GM23338 (cell line): ENCODE results near the gene GPR18. TPM values are rescaled to one million over a fixed set of nuclear protein-coding genes. Genes with fewer than 3 reads are reported as not detected.

ENCODE experiments used
- ATAC-seq: fragments of 200-7000 bp; cut with Tn5 transposase; 3 replicates; pipeline ENCODE4 v1.9.1; 2020
- DNase-seq: peaks from one replicate; pipeline ENCODE4 v3.0.0-alpha.2; 2015; ENCODE audit warnings: low spot score
- H2AFZ ChIP-seq: fragments of 200-600 bp; sonication (generic); 2 replicates; pipeline ENCODE4 v1.8.0; 2016; ENCODE audit warnings: antibody characterized with exemption, mild to moderate bottlenecking, moderate library complexity
- H3F3A ChIP-seq: fragments of 200-600 bp; sonication (generic); replicated peaks from 2 replicates; pipeline ENCODE4 v1.8.0; 2017; ENCODE audit warnings: antibody characterized with exemption, mixed run types, low read depth
- H3K27ac ChIP-seq: fragments of 200-600 bp; sonication (generic); 2 replicates; pipeline ENCODE4 v1.6.1; 2016; ENCODE audit warnings: low read depth
- H3K27me3 ChIP-seq: fragments of 200-600 bp; sonication (generic); 2 replicates; pipeline ENCODE4 v1.8.0; 2016; ENCODE audit warnings: mild to moderate bottlenecking, mixed run types, moderate library complexity; ENCODE audit not compliant: insufficient read depth
- H3K36me3 ChIP-seq: fragments of 200-600 bp; sonication (generic); 2 replicates; pipeline ENCODE4 v1.8.0; 2016; ENCODE audit warnings: mild to moderate bottlenecking; ENCODE audit not compliant: insufficient read depth
- H3K4me1 ChIP-seq: fragments of 200-600 bp; sonication (generic); 2 replicates; pipeline ENCODE4 v1.8.0; 2016; ENCODE audit warnings: mild to moderate bottlenecking, moderate library complexity; ENCODE audit not compliant: insufficient read depth
- H3K4me2 ChIP-seq: fragments of 200-600 bp; sonication (generic); 2 replicates; pipeline ENCODE4 v1.7.1; 2017; ENCODE audit warnings: mixed run types
- H3K4me3 ChIP-seq: fragments of 200-600 bp; sonication (generic); 2 replicates; pipeline ENCODE4 v1.6.1; 2016; ENCODE audit warnings: mixed run types
- H3K79me2 ChIP-seq: fragments of 200-600 bp; sonication (generic); replicated peaks from 2 replicates; pipeline ENCODE4 v1.8.0; 2017; ENCODE audit warnings: mild to moderate bottlenecking; ENCODE audit not compliant: insufficient read depth
- H3K9me2 ChIP-seq: fragments of 200-600 bp; sonication (generic); 2 replicates; pipeline ENCODE4 v1.8.0; 2017; ENCODE audit not compliant: insufficient read depth
- H4K20me1 ChIP-seq: fragments of 200-600 bp; sonication (generic); replicated peaks from 2 replicates; pipeline ENCODE4 v1.8.0; 2017; ENCODE audit warnings: mild to moderate bottlenecking; ENCODE audit not compliant: insufficient read depth
- H3K27ac Mint-ChIP-seq: 2 replicates; pipeline ENCODE4 v1.8.0; 2020; ENCODE audit warnings: inconsistent platforms, mild to moderate bottlenecking, moderate library complexity, mixed read lengths
- H3K27me3 Mint-ChIP-seq: 3 replicates; pipeline ENCODE4 v1.8.0; 2022; ENCODE audit warnings: low read depth, mild to moderate bottlenecking, moderate library complexity, mixed read lengths, inconsistent platforms; ENCODE audit not compliant: insufficient read depth, poor library complexity
- H3K36me3 Mint-ChIP-seq: 3 replicates; pipeline ENCODE4 v1.8.0; 2021; ENCODE audit warnings: low read depth, mild to moderate bottlenecking, inconsistent platforms, moderate library complexity, mixed read lengths
- H3K4me1 Mint-ChIP-seq: 3 replicates; pipeline ENCODE4 v1.8.0; 2020; ENCODE audit warnings: mild to moderate bottlenecking, inconsistent platforms, mixed read lengths
- H3K4me3 Mint-ChIP-seq: 3 replicates; pipeline ENCODE4 v1.8.0; 2021; ENCODE audit warnings: moderate library complexity, mild to moderate bottlenecking, inconsistent platforms, mixed read lengths
- H3K9me3 Mint-ChIP-seq: 3 replicates; pipeline ENCODE4 v1.8.0; 2020; ENCODE audit warnings: moderate library complexity, mild to moderate bottlenecking, inconsistent platforms, mixed read lengths
- CREB1 ChIP-seq: fragments of 250-450 bp; sonication (Bioruptor Pico); IDR thresholded peaks from 2 replicates; pipeline ENCODE4 v1.5.0; 2020; ENCODE audit warnings: low read depth, mild to moderate bottlenecking, moderate library complexity
- EZH2 ChIP-seq: fragments of 200-600 bp; sonication (generic); IDR thresholded peaks from one replicate; pipeline ENCODE4 v1.8.0; 2017; ENCODE audit warnings: antibody characterized with exemption, mild to moderate bottlenecking, low read depth; ENCODE audit not compliant: unreplicated experiment
- JUNB ChIP-seq: IDR thresholded peaks from one replicate; pipeline ENCODE4 v1.6.1; 2016; ENCODE audit warnings: antibody characterized with exemption; ENCODE audit not compliant: unreplicated experiment
- POLR2AphosphoS5 ChIP-seq: IDR thresholded peaks from 2 replicates; pipeline ENCODE4 v1.6.1; 2016; ENCODE audit warnings: antibody characterized with exemption, low read depth
- STAT1 ChIP-seq: IDR thresholded peaks from one replicate; pipeline ENCODE4 v1.6.1; 2016; ENCODE audit warnings: antibody characterized with exemption; ENCODE audit not compliant: unreplicated experiment
- ZNF114 ChIP-seq: fragments of 250-450 bp; sonication (Bioruptor Pico); IDR thresholded peaks from 2 replicates; pipeline ENCODE4 v1.5.0; 2020; ENCODE audit warnings: mild to moderate bottlenecking, moderate library complexity
- polyA plus RNA-seq: library from polyadenylated mRNA; unstranded; fragments of >200 nt; fragmentation: Nextera tagmentation; extraction: Ambion mirVana; gene quantifications from 2 replicates; pipeline ENCODE4 v1.2.1, GENCODE V29; 2016
- total RNA-seq: library from RNA; depleted of rRNA; stranded (reverse); fragments of >200 nt; shearing (Covaris generic); gene quantifications from 2 replicates; pipeline ENCODE4 v1.2.3, GENCODE V29; 2014
- TF ChIP-seq, protein P1 (sequence below), 2 experiments: fragments of 200-600 bp in 1 of 2; sonication (generic) in 1 of 2; conservative IDR thresholded peaks; 2 replicates each; pipeline versions ENCODE4 v1.5.1 to v1.6.1; 2016 to 2017; ENCODE audit warnings: antibody characterized with exemption in 2 of 2, low read depth in 2 of 2, mild to moderate bottlenecking in 2 of 2, moderate library complexity in 1 of 2
- TF ChIP-seq, protein P2 (sequence below): IDR thresholded peaks from 2 replicates; pipeline ENCODE4 v1.6.1; 2016; ENCODE audit warnings: antibody characterized with exemption
- TF ChIP-seq, protein P3 (sequence below): fragments of 250-450 bp; sonication (Bioruptor Pico); IDR thresholded peaks from 2 replicates; pipeline ENCODE4 v1.5.0; 2020; ENCODE audit warnings: mild to moderate bottlenecking, moderate library complexity

GPR18 gene
- total and polyA plus RNA-seq, 2 experiments from 2014 or later: 2.6 TPM; not detected in 1

DNA sequence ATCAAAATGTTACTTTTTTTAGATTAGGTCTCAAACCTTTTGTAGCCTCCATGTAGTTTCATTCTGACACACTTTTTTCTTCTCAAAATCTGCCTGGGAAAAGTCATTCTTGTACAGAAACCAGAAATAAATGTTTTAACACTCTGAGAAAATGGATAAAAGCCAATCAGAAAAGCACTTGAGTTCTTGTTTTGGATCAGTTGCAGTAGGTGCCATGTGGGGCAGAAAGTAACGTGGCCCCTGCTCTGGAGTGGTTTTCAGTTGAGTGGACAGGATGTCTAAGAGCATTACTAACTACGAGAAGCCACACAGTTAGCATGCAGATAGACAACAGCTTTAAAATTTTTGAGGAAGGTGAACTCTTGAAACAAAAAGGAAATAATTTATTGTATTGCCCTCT is 29.9 kb upstream of the GPR18 start:
- DNase-seq (no peak), ATAC-seq (no peak)
- no peak overlapping the region for H3K4me3 Mint-ChIP-seq
- no peaks in the 10 kb centered on the region; the same call in 2 of the 3 replicates for H3K4me1 Mint-ChIP-seq
- Histone ChIP-seq H3K27ac (no peak overlapping the region), H3K79me2 (no peaks in the 10 kb centered on the region), H3K9me2 (no peaks in the 10 kb centered on the region), H3K36me3 (no peaks in the 10 kb centered on the region), H4K20me1 (peaks cover 6% of the 10 kb centered on the region), H3K4me1 (no peaks in the 10 kb centered on the region), H3K27me3 (no peaks in the 10 kb centered on the region), H3F3A (no peaks in the 10 kb centered on the region), H2AFZ (no peak overlapping the region), H3K4me3 (no peak overlapping the region), H3K4me2 (no peak overlapping the region)
- no peak for TF ChIP-seq POLR2AphosphoS5
- TF ChIP-seq, protein P1, sequence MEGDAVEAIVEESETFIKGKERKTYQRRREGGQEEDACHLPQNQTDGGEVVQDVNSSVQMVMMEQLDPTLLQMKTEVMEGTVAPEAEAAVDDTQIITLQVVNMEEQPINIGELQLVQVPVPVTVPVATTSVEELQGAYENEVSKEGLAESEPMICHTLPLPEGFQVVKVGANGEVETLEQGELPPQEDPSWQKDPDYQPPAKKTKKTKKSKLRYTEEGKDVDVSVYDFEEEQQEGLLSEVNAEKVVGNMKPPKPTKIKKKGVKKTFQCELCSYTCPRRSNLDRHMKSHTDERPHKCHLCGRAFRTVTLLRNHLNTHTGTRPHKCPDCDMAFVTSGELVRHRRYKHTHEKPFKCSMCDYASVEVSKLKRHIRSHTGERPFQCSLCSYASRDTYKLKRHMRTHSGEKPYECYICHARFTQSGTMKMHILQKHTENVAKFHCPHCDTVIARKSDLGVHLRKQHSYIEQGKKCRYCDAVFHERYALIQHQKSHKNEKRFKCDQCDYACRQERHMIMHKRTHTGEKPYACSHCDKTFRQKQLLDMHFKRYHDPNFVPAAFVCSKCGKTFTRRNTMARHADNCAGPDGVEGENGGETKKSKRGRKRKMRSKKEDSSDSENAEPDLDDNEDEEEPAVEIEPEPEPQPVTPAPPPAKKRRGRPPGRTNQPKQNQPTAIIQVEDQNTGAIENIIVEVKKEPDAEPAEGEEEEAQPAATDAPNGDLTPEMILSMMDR (conservative IDR thresholded peaks at IDR 0.05; ENCODE audit: low read depth in 2 of 2): no peak
- TF ChIP-seq, protein P2, sequence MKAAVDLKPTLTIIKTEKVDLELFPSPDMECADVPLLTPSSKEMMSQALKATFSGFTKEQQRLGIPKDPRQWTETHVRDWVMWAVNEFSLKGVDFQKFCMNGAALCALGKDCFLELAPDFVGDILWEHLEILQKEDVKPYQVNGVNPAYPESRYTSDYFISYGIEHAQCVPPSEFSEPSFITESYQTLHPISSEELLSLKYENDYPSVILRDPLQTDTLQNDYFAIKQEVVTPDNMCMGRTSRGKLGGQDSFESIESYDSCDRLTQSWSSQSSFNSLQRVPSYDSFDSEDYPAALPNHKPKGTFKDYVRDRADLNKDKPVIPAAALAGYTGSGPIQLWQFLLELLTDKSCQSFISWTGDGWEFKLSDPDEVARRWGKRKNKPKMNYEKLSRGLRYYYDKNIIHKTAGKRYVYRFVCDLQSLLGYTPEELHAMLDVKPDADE: no peak
- TF ChIP-seq EZH2: no peak
- TF ChIP-seq JUNB: no peak
- no peak for TF ChIP-seq ZNF114 (CRISPR knock-in tag)
- TF ChIP-seq, protein P3, sequence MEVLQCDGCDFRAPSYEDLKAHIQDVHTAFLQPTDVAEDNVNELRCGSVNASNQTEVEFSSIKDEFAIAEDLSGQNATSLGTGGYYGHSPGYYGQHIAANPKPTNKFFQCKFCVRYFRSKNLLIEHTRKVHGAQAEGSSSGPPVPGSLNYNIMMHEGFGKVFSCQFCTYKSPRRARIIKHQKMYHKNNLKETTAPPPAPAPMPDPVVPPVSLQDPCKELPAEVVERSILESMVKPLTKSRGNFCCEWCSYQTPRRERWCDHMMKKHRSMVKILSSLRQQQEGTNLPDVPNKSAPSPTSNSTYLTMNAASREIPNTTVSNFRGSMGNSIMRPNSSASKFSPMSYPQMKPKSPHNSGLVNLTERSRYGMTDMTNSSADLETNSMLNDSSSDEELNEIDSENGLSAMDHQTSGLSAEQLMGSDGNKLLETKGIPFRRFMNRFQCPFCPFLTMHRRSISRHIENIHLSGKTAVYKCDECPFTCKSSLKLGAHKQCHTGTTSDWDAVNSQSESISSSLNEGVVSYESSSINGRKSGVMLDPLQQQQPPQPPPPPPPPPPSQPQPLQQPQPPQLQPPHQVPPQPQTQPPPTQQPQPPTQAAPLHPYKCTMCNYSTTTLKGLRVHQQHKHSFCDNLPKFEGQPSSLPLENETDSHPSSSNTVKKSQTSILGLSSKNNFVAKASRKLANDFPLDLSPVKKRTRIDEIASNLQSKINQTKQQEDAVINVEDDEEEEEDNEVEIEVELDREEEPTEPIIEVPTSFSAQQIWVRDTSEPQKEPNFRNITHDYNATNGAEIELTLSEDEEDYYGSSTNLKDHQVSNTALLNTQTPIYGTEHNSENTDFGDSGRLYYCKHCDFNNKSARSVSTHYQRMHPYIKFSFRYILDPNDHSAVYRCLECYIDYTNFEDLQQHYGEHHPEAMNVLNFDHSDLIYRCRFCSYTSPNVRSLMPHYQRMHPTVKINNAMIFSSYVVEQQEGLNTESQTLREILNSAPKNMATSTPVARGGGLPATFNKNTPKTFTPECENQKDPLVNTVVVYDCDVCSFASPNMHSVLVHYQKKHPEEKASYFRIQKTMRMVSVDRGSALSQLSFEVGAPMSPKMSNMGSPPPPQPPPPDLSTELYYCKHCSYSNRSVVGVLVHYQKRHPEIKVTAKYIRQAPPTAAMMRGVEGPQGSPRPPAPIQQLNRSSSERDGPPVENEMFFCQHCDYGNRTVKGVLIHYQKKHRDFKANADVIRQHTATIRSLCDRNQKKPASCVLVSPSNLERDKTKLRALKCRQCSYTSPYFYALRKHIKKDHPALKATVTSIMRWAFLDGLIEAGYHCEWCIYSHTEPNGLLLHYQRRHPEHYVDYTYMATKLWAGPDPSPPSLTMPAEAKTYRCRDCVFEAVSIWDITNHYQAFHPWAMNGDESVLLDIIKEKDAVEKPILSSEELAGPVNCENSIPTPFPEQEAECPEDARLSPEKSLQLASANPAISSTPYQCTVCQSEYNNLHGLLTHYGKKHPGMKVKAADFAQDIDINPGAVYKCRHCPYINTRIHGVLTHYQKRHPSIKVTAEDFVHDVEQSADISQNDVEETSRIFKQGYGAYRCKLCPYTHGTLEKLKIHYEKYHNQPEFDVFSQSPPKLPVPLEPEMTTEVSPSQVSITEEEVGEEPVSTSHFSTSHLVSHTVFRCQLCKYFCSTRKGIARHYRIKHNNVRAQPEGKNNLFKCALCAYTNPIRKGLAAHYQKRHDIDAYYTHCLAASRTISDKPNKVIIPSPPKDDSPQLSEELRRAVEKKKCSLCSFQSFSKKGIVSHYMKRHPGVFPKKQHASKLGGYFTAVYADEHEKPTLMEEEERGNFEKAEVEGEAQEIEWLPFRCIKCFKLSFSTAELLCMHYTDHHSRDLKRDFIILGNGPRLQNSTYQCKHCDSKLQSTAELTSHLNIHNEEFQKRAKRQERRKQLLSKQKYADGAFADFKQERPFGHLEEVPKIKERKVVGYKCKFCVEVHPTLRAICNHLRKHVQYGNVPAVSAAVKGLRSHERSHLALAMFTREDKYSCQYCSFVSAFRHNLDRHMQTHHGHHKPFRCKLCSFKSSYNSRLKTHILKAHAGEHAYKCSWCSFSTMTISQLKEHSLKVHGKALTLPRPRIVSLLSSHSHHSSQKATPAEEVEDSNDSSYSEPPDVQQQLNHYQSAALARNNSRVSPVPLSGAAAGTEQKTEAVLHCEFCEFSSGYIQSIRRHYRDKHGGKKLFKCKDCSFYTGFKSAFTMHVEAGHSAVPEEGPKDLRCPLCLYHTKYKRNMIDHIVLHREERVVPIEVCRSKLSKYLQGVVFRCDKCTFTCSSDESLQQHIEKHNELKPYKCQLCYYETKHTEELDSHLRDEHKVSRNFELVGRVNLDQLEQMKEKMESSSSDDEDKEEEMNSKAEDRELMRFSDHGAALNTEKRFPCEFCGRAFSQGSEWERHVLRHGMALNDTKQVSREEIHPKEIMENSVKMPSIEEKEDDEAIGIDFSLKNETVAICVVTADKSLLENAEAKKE (CRISPR knock-in tag): no peak
- TF ChIP-seq STAT1: no peak
- no peak for TF ChIP-seq CREB1 (CRISPR knock-in tag)
- no peaks in the 10 kb centered on the region for H3K36me3 Mint-ChIP-seq
- no peaks in the 10 kb centered on the region for H3K9me3 Mint-ChIP-seq
- H3K27ac Mint-ChIP-seq: no peak overlapping the region
- H3K27me3 Mint-ChIP-seq: no peaks in the 10 kb centered on the region
